Measurements from ENCODE around the gene CD47.

Gene CD47

GRCh38 chr3:108051005-108051404 lies 39.8 kb downstream of the CD47 start:
- TF ChIP-seq CTCF (IDR thresholded peaks at IDR 0.05; ENCODE audit: low read depth, low read length, missing control alignments), result no peak
- in situ Hi-C loops (cut with HindIII; ENCODE audit: low sequenced_read_pairs), result no loop called here
- no peak for DNase-seq (ENCODE audit: low read depth)
- no peak overlapping the region for H3K4me3 ChIP-seq (ENCODE audit: low read depth, low read length)

DNA sequence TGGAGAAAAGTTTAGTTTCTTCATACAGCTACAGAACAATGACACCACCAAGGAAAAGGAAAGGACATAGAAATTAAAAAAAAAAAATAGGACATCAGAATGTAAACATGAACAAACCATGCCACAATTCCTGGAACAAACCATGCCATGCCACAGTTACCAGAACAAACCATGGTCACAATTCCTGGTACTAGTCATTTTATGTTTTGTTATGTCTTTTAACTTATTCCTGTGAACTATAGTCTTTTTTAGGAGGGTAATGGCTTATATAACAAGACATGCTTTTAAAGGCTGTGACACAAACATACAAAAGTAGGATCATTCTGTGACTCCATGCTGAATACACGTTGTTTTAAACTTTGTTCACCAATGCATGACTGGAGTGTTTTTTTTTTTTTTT lies 42.8 kb downstream of the CD47 start:
- H3K4me3 ChIP-seq (ENCODE audit: low read depth, low read length), result no peak overlapping the region
- in situ Hi-C loops (cut with HindIII; ENCODE audit: low sequenced_read_pairs), result no loop called here
- DNase-seq (ENCODE audit: low read depth), result no peak
- TF ChIP-seq CTCF (IDR thresholded peaks at IDR 0.05; ENCODE audit: low read depth, low read length, missing control alignments), result no peak

DNA sequence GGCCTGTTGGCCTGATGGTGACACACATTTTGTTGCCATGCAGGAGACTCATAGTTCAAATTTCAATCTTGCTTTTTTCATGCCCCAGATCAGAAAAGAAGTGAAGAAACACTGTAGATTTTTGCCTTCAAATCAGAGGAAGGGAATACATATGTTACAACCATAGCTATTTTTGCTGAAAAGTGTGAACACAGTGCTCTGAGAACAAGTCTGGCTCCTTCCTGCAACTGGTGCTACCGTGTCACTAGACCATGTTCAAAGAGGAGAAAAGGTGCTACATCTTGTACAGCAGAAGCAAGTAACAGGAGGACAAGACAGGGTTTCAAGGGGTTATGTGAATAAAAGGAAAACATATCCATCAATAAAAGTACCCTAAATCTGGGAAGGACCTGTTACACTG lies 44.6 kb downstream of the CD47 start:
- no peak for DNase-seq (ENCODE audit: low read depth)
- in situ Hi-C loops (cut with HindIII; ENCODE audit: low sequenced_read_pairs), result no loop called here
- H3K4me3 ChIP-seq (ENCODE audit: low read depth, low read length), result no peak overlapping the region
- TF ChIP-seq CTCF (IDR thresholded peaks at IDR 0.05; ENCODE audit: low read depth, low read length, missing control alignments), result no peak

- H3K4me3 ChIP-seq (ENCODE audit: low read depth, low read length), result no peak overlapping the region
- TF ChIP-seq CTCF (IDR thresholded peaks at IDR 0.05; ENCODE audit: low read depth, low read length, missing control alignments), result no peak
- in situ Hi-C loops (cut with HindIII; ENCODE audit: low sequenced_read_pairs), result no loop called here
- DNase-seq (ENCODE audit: low read depth), result no peak
Measured at GRCh38 chr3:108044699-108045098, 46.1 kb downstream of the CD47 start.

DNA sequence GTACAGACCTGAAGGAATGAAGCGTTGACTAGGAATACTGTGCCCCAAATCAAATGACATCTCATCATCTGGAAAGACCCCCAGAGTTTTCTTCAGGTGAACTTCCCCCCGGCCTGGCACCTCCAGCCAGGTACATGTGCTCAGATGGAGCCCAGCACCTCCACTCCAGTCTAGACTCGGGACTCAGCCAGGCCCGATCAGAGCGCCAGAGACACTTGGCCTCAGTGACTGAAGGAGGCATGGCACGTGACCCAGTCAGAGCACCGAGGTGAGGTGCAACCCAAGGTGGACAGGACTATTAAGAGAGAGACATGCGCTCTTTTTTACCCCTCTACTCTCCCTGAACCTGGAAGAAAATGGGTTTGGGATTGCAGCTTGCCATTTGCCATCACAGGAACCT lies 48.5 kb downstream of the CD47 start:
- H3K4me3 ChIP-seq (ENCODE audit: low read depth, low read length), result no peak overlapping the region
- DNase-seq (ENCODE audit: low read depth), result no peak
- TF ChIP-seq CTCF (IDR thresholded peaks at IDR 0.05; ENCODE audit: low read depth, low read length, missing control alignments), result no peak
- in situ Hi-C loops (cut with HindIII; ENCODE audit: low sequenced_read_pairs), result no loop called here

GRCh38 chr3:108041253-108041652 lies 49.6 kb downstream of the CD47 start:
- no peak overlapping the region for H3K4me3 ChIP-seq (ENCODE audit: low read depth, low read length)
- in situ Hi-C loops (cut with HindIII; ENCODE audit: low sequenced_read_pairs), result no loop called here
- DNase-seq (ENCODE audit: low read depth), result no peak
- TF ChIP-seq CTCF (IDR thresholded peaks at IDR 0.05; ENCODE audit: low read depth, low read length, missing control alignments), result no peak

GRCh38 chr3:108037770-108038169 lies 53.1 kb downstream of the CD47 start:
- no peak for TF ChIP-seq CTCF (IDR thresholded peaks at IDR 0.05; ENCODE audit: low read depth, low read length, missing control alignments)
- in situ Hi-C loops (cut with HindIII; ENCODE audit: low sequenced_read_pairs), result no loop called here
- DNase-seq (ENCODE audit: low read depth), result no peak
- no peak overlapping the region for H3K4me3 ChIP-seq (ENCODE audit: low read depth, low read length)

Measured in astrocyte of the cerebellum (primary cell).